CD4-positive, alpha-beta T cell treated with Interleukin-4 for 1 hour (primary cell): ENCODE data around the gene AP5Z1.

Experiments
- DNase-seq, 2 donors: peaks; one replicate each; pipeline ENCODE4 v3.0.0-alpha.2; 2020 to 2022

Gene AP5Z1

DNA sequence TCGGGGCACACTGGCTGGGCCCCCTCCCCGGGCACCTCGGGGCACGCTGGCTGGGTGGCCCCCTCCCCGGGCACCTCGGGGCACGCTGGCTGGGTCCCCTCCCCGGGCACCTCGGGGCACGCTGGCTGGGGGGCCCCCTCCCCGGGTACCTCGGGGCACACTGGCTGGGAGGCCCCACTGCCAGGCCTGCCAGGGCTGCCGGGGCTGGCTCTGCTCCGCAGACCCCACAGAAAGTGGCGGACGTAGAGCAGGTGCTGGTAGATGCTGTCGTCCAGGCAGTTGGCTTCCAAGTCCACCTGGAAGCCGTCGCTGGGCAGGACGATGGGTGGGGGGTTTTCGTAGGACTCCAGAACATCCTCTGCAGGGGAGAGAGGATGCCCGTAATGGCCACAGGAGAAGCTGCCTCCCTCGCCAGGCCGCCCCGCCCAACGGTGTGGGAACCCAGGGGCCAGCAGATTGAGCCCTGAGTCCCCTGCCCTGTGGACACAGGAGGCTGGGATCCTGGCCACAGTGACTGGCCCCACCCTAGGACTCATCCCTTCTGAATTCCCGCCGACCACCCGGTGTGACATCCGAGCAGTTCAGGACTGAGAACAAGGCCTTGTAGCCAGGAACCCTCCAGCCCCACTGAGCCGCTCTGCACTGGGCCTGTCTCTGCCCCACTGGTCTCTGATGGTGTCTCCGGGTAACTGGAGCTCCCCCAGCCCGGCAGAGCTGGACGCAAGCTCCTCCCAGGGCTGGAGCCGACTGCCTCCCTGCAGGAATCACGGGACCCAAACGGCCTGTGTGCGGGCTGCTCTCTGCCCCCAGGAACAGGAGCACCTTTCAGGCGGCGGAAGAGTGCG lies 28.2 kb downstream of the AP5Z1 start:
- DNase-seq, result no peak

DNA sequence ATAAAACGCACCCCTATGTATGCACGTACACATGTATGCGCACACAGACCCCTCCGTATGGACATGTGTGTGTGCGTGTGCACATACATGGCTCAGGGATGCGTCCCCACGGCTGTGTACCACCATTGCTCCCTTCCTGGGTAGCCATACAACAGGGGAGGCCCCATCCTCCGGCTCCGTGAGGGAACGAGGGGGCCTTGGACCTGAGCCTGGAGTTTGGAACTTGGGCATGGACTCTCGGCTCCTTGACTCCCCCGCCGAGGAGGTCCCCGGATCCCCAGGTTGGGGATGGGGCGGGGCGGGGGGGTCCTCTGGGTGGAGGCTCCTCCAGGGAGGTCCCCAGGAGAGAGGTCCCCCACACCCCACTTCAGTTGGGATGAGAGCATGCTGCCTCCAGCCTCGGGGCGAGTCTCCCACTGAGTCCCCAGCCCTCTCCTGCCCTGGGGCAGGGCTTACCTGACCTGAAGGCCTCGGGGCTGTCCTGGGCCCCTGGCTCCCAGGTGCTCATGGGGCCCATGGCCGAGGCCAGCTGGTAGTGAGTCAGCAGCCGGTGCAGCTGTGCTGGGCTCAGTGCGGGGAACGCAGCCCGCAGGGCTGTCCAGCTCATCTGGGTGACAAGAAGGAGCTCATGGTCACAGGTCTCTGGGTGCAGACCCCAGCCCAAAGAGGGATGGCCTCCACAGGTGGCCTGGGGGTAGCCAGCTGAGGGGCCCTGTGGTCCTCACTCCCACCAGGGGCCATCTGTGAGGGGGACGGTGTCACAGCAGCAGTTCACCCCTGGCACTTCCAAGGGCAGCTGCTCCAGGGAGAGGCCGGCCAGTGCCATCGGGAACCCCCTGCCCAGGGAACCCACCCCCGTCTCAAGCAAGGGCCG lies 29.9 kb downstream of the AP5Z1 start:
- no peak for DNase-seq

GRCh38 chr7:4805984-4806300 lies 30.5 kb downstream of the AP5Z1 start:
- no peak for DNase-seq

GRCh38 chr7:4806983-4807597 lies 31.7 kb downstream of the AP5Z1 start:
- DNase-seq, result no peak

DNA sequence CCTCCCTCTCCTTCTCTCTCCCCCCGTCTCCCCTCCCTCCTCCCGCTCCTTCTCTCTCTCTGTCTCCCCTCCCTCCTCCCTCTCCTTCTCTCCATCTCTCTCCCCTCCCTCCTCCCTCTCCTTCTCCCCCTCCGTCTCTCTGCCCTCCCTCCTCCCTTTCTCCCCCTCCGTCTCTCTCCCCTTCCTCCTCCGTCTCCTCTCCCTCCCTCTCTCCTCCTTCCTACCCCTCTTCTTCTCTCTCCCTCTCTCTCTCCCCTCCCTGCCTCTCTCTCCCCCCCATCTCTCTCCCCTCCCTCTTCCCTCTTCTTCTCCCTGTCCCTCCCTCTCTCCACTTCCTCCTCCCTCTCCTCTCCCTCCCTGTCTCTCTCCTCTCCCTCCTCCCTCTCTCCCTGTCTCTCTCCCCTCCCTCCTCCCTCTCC lies 32.2 kb downstream of the AP5Z1 start:
- no peak for DNase-seq

DNA sequence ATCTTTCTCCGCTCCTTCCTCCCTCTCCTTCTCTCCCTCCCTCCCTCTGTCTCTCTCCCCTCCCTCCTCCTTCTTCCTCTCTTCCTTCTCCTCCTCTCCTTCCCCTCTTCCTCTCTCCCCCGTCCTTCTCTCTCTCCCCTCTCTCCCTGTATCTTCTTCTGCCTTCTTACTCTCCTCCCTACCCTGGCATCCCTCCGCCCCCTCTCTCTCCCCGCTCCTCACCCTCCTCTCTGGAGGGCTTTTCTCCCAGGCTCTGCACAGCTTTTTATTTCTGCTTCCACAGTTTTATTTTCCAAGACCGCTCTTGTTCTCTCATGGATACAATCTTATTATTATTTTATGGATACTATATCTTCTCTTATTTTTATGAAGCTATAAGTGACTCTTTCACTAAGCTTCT lies 32.6 kb downstream of the AP5Z1 start:
- DNase-seq, result no peak

- no peak for DNase-seq
Observed at GRCh38 chr7:4808565-4808964, 33.1 kb downstream of the AP5Z1 start.

GRCh38 chr7:4809091-4809591 lies 33.7 kb downstream of the AP5Z1 start:
- peak; percentile 27 to 41 for DNase-seq

DNA sequence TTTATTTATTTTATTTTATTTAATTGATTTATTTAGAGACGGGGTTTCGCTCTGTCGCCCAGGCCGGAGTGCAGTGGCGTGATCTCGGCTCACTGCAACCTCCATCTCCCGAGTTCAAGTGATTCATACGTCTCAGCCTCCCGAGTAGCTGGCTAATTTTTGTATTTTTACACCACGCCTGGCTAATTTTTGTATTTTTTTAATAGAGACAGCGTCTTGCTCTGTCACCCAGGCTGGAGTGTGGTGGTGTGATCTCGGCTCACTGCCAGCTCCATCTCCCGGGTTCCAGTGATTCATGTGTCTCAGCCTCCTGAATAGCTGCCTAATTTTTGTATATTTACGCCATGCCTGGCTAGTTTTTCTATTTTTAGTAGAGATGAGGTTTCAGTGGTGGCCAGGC lies 34.2 kb downstream of the AP5Z1 start:
- DNase-seq, result no peak

- no peak for DNase-seq
Observed at GRCh38 chr7:4814433-4814832, 39.0 kb downstream of the AP5Z1 start.

DNA sequence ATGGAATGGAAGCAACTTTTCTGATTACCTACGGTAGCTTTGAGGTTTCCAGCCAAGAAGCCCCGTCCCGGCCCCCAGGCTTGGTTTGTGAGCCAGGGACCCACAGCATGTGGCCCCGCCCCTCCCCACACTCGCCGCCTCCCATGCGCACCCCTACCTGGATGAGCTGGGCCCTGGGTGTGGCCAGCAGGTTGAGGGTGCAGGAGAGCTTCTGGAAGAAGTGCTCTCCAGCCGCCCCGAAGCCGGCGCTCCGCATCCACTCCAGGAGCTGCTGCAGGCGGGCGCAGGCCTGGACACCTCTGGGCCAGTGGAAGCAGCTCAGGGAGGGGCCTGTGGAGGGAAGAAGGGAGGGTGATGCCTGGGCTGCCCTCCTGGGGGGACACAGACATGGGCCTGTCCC lies 39.7 kb downstream of the AP5Z1 start:
- no peak for DNase-seq

DNA sequence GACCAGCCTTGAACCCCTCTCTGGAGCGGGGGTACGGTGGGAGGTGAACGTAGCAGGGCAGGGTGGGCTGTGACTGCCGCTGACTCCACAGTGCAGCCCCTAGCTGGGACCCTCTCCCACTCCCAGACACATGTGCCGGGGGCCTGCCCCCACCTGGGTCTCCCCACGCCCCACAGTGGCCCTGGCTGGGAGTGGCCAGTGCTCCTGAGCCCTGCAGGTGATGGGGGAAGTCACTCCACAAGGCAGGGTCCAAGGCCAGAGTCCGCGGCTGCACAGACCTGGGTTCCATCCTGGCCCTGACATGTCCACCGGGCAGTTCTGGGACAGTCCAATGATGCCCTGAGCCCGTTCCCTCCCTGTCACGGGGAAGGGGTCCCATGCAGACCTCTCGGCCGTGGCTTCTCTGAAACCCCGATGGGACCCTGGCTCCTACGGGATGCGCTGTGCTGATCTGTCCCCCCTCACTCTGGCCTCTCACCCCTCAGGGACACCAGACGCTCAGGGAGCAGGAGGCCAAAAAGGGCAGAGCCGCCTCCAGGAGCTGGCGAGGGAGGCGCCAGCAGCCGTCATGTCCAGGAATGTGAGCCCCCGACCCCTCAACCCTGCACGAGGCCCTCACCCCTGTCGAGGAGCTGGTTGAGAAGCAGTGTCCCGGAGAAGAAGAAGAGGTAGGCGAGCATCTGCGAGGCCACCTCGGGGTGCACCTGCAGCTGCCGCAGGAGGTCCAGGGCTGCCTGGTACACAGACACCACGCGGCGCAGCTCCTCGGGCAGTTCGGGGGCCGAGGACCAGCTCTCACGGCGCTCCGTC lies 40.4 kb downstream of the AP5Z1 start:
- no peak for DNase-seq

DNA sequence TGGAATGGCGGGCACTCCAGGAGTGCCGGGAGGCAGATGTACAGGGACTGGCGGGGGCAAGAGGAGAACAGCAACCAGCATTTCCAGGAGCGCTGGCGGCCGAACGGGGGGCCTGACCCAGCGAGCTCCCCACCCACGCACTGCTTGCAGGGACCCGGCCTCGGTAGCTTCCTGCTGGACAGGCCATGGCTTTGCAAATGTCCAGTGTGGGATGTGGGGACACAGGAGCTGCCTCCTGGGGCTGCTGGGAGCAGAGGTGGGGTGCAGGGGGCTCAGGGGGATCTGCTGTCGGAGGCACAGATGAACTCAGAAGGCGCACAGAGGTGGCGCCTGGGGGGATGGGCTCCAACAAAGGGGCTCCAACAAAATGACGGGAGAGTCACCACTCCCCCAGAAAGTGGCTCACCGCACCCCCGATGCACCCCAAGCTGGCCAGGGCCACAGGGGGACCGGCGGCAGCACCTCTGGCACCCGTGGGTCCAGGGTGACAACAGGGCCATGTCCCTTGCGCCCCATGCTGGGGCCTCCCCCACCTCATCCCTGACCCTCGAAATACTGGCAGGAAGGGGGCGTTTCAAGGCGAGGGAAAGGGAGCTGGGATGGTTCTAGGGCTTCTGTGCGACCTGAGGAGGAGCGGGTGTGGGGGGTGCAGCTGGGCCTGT lies 41.1 kb downstream of the AP5Z1 start:
- DNase-seq, result no peak

DNA sequence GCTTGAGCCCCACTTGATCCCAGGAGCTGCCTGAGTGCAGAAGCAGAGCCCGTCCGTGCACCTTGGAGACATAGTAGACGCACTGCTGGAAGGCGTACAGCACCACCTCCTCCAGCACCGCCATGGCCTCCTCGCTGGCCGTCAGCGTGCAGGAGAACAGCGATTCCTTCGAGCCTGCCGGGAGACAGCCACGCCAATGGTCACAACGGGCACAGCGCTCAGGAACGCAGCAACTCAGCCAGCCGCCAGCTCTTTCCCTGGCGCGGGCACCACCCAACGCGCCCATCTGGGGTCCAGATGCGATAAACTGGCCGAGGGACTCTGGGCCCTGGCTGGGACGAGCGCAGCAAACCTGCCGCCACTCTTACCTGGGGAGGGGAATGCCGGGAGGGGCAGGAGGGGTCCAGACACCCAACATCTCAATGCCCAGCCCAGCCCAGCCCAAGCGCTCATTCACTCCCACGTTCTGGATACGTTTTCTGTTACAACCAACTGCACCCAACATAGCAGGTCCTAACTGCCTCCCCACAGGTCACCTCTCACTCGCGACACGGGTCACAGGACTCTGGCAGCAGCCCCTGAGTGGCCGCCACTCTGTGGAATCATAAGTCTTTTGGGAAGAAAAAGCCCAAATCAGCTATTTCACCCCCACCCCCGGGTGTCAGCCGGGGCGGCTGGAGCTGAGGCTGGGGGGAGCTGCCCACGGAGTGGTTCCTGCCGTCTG lies 41.9 kb downstream of the AP5Z1 start:
- DNase-seq, result no peak

DNA sequence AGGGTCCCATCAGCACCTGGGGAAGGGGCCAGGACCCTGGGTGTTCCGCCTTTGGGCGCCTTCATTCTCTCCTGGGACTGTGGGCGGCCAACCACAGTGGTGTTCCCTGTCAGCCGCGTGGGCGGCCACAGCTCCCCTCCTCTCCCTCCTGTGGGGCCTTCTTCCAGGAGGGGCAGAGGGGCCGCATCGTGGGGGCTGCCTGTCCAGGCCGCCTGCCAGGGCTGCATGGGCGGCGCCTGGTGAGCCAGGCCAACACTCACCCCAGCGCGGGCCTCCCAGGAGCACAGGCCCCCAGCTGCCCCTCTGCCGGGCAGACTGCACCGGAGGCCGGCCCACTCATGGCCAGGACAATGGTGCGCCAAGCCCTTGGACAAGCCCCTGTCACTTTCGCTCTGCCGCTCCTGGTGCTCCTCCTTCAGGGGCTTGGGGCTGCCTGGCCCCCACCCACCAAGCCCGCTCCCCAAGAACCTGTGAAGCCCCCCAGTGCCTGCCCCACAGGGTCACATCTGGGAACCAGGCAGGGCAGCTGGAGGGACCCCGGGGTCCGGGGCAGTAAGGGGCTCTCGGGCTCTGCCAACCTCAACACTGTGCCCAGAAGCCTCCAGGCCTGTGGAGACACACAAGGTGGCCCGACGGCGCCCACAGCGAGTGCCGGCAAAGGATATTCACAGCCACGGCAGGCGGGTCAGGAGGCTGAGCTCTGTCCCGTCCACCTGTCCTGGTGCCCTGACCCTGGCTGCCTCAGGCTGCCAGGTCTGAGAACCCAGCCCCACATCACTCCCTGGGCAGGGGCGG lies 42.8 kb downstream of the AP5Z1 start:
- no peak for DNase-seq

DNA sequence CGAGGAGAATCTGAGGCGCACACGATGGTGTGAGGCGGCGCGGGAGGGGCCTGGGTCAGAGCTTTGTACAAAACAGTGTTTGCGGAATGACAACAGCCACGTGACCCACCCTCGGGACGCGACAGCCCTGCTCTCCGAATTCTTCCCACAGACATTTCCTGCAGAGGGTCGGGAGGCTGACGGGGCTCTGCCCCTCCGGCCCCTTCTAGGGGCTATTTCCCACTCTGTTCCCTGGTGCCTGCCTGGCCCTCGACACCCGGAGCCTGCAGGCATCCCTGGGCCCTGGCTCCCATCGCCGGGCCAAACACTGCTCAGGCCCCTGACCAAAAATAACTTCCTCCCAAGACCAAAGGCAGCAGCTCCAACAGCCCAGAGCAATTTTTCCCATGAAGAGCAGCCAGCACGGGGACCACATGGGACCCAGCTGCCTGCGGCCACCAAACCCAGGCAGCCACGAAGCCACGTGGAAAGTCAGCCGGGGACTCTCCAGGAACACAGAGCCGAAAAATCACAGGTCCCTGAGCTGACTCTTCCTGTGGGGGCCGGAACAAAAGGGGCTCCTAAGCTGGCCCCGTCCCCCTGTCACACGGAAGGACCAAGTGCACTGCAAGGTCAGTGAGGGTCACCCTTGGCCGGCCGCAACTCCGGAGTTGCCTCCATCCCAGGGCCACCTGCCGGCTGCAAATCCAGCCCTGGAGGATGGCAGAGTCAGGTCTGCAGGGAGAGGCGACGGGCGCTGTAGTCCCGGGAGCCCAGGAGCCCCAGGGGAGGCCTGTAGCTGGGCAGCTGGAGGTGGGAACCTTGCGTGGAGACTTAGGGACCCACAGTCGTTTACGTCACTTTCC lies 44.4 kb downstream of the AP5Z1 start:
- DNase-seq, result no peak

GRCh38 chr7:4820405-4820966 lies 45.1 kb downstream of the AP5Z1 start:
- no peak for DNase-seq

- no peak for DNase-seq
Observed at GRCh38 chr7:4820967-4821471, 45.6 kb downstream of the AP5Z1 start.

- DNase-seq, result no peak
Observed at GRCh38 chr7:4822677-4823076, 47.3 kb downstream of the AP5Z1 start.
